ENCODE results near the gene AUTS2.

The AUTS2 gene

GRCh38 chr7:69609541-69610373, 11.5 kb downstream of the AUTS2 start (continued):
- TF ChIP-seq ZNF350 (tag by site-specific recombination; IDR thresholded peaks at IDR 0.05), result no peak
- no peak for TF ChIP-seq HIC1 (tag by site-specific recombination; IDR thresholded peaks at IDR 0.05)
- TF ChIP-seq ZNF629 (tag by site-specific recombination; IDR thresholded peaks at IDR 0.05), result 0 out of 2 replicates have a peak, but pooled peaks have one; percentile 8
- TF ChIP-seq ZNF274 (IDR thresholded peaks at IDR 0.05; ENCODE audit: low read length), result no peak
- no peak for TF ChIP-seq ZNF274 (tag by site-specific recombination; IDR thresholded peaks at IDR 0.05; ENCODE audit: borderline replicate concordance)
- 0 out of 2 replicates have a peak, but pooled peaks have one; percentile 20 for TF ChIP-seq TSHZ1 (tag by site-specific recombination; IDR thresholded peaks at IDR 0.05; ENCODE audit: borderline replicate concordance)
- peak; percentile 100 for TF ChIP-seq ZNF660 (tag by site-specific recombination; IDR thresholded peaks at IDR 0.05)
- TF ChIP-seq TCF7L2 (IDR thresholded peaks at IDR 0.05; ENCODE audit: borderline replicate concordance, low read depth, low read length), result no peak
- 0 out of 2 replicates have a peak, but pooled peaks have one; percentile 8 for TF ChIP-seq FEZF1 (tag by site-specific recombination; IDR thresholded peaks at IDR 0.05)
- no peak for TF ChIP-seq ZNF426 (tag by site-specific recombination; IDR thresholded peaks at IDR 0.05)

- no peak for TF ChIP-seq ZNF354C (tag by site-specific recombination; IDR thresholded peaks at IDR 0.05; ENCODE audit: borderline replicate concordance, low read depth)
- TF ChIP-seq ZNF335 (tag by site-specific recombination; conservative IDR thresholded peaks at IDR 0.05), result peak; percentile 26
- no peak for TF ChIP-seq MZF1 (tag by site-specific recombination; IDR thresholded peaks at IDR 0.05; ENCODE audit: borderline replicate concordance)
- TF ChIP-seq ZIC2 (tag by site-specific recombination; IDR thresholded peaks at IDR 0.05), result no peak
- TF ChIP-seq ZNF600 (tag by site-specific recombination; IDR thresholded peaks at IDR 0.05), result peak; percentile 44
- TF ChIP-seq ZNF112 (tag by site-specific recombination; IDR thresholded peaks at IDR 0.05), result no peak
- peak; percentile 13; the same call in 1 of the 2 replicates for TF ChIP-seq PRDM6 (tag by site-specific recombination; IDR thresholded peaks at IDR 0.05)
- TF ChIP-seq IKZF3 (tag by site-specific recombination; IDR thresholded peaks at IDR 0.05), result peak; percentile 20; the same call in 1 of the 2 replicates
- TF ChIP-seq SP7 (tag by site-specific recombination; IDR thresholded peaks at IDR 0.05), result peak; percentile 75
- Histone ChIP-seq H3K9me3 (ENCODE audit: control insufficient read depth, insufficient read depth, low read depth, low read length) (no peaks in the 10 kb centered on the region), H3K36me3 (ENCODE audit: control insufficient read depth in 2 of 2, insufficient read depth in 1 of 2, low read length in 2 of 2) (no peaks in the 10 kb centered on the region), H3K4me3 (ENCODE audit: low read depth, low read length) (no peak overlapping the region), H3K4me1 (ENCODE audit: control insufficient read depth, insufficient read depth, low read length) (peaks cover 54% of the 10 kb centered on the region), H3K27ac (ENCODE audit: extremely low read depth, low read depth, low read length) (no peak overlapping the region)
- POLR2A ChIA-PET, result no interaction called here
- CTCF ChIA-PET, result interaction anchor here (0.6 kb wide), 1 partner anchor 179 kb away, joined by 3 read pairs; no protein-coding TSS in a partner anchor
Observed at GRCh38 chr7:69610374-69611084, 12.3 kb downstream of the AUTS2 start.
